Prostate gland (tissue), 2 donors: Measurements from ENCODE around the gene TNIP1. TPM values are rescaled to one million over a fixed set of nuclear protein-coding genes. Genes with fewer than 3 reads are reported as not detected.

Experiments used
- DNase-seq: peaks from one replicate; pipeline ENCODE4 v3.0.0-alpha.2; 2019; ENCODE audit warnings: low spot score
- H3K27ac ChIP-seq, 2 donors: fragments of 200-600 bp; sonication (generic); 2 replicates each; pipeline ENCODE4 v1.5.1; 2017 to 2019
- H3K27me3 ChIP-seq: fragments of 200-600 bp; sonication (generic); replicated peaks from 2 replicates; pipeline ENCODE4 v1.5.1; 2019; ENCODE audit not compliant: insufficient read depth
- H3K36me3 ChIP-seq, 2 donors: fragments of 200-600 bp; sonication (generic); 1 replicate in 1 of 2; 2 replicates in 1 of 2; pipeline versions ENCODE4 v1.5.1 to v1.8.1; 2017 to 2019
- H3K4me1 ChIP-seq: fragments of 200-600 bp; sonication (generic); replicated peaks from 2 replicates; pipeline ENCODE4 v1.5.1; 2019
- H3K4me3 ChIP-seq, 2 donors: fragments of 200-600 bp; sonication (generic); 2 replicates each; pipeline ENCODE4 v1.5.1; 2017 to 2019
- H3K9me3 ChIP-seq: fragments of 200-600 bp; sonication (generic); 2 replicates; pipeline ENCODE4 v1.5.1; 2017
- POLR2A ChIP-seq: fragments of 450-650 bp; IDR thresholded peaks from one replicate; pipeline ENCODE4 v1.6.1; 2016; ENCODE audit warnings: antibody characterized with exemption, mild to moderate bottlenecking
- POLR2AphosphoS5 ChIP-seq: sonication (generic); formaldehyde crosslinking; IDR thresholded peaks from one replicate; pipeline ENCODE4 v1.6.1; 2017; ENCODE audit warnings: antibody characterized with exemption
- WGBS: methylation state at CpG from one replicate; pipeline ENCODE4 v1.1.5; 2018; 5-methylcytosine and 5-hydroxymethylcytosine counted together
- intact Hi-C: fragments of 100-400 bp; cut with DNase I; formaldehyde crosslinking; loops from one replicate; pipeline ENCODE4 v1.14.2; 2022
- total RNA-seq, 2 donors: library from RNA; depleted of rRNA; stranded (reverse); fragments of >200 nt; gene quantifications; one replicate each; pipeline ENCODE4 v1.1.0, GENCODE V29; 2016
- TF ChIP-seq, protein P1 (sequence below), 4 experiments: fragments of 200-600 bp in 2 of 4; fragments of 450-650 bp in 2 of 4; sonication (generic) in 2 of 4; IDR thresholded peaks; 1 replicate in 3 of 4; 2 replicates in 1 of 4; pipeline ENCODE4 v1.5.1; 2016 to 2019; ENCODE audit warnings: antibody characterized with exemption in 4 of 4, mild to moderate bottlenecking in 2 of 4, moderate library complexity in 2 of 4

TNIP1 gene
- total RNA-seq, 2 donors from 2014 or later, result 61.9 to 81.6 TPM

- intact Hi-C loops, result loop anchor here (2.0 kb wide), 1 partner anchor 19 kb away; no protein-coding TSS in a partner anchor
These were observed 822 bp upstream of the TNIP1 start for GRCh38 chr5:151081431-151082281.

DNA sequence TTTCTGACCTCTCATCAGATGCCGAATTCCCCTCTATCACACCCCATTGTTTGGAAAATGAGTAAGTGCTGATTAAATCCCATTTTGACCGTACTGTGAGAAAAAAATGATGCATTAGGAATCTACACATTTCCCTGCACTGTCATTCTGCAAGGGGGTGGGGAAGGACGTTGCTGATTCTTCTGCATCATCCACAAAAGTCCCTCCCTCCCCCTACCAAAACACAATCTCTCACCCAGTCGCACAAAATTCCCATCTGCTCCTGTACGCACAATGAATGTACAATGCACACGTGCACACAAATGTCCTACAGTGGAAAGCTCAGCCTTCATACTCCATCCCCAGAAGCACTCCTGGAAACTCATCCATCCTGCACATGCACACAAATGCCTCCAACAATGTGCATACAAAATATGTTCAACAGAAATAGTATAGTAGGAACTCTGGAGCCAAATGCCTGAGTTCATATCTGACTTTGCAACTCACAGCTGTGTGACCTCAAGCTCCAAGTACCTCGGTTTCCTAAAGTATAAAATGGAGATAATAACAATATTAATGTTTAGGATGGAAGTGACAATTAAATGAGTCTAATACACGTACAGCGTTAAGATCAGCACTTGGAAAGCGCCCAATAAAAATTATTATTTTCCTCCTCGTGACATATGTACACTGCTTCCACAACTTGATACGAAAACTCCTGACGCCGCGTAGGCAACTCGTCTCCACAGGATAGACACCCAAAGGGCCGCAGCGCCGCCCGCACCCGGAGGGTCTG lies 809 bp downstream of the TNIP1 start:
- intact Hi-C loops, result loop anchor here (2.0 kb wide), 1 partner anchor 17 kb away; no protein-coding TSS in a partner anchor
- peak; percentile 53 for DNase-seq

More at GRCh38 chr5:151081431-151082281, 822 bp upstream of the TNIP1 start:
- H3K4me1 ChIP-seq, result no peaks in the 10 kb centered on the region
- H3K27ac ChIP-seq, result peak overlapping the region; percentile 90 to 95
- H3K36me3 ChIP-seq, result no peaks in the 10 kb centered on the region
- H3K27me3 ChIP-seq, result no peaks in the 10 kb centered on the region
- 11% methylated on average over 15 of the region's 15 CpGs for WGBS
- no peaks in the 10 kb centered on the region for H3K9me3 ChIP-seq
- TF ChIP-seq POLR2A (no peak), POLR2AphosphoS5 (no peak)
- TF ChIP-seq, protein P1, sequence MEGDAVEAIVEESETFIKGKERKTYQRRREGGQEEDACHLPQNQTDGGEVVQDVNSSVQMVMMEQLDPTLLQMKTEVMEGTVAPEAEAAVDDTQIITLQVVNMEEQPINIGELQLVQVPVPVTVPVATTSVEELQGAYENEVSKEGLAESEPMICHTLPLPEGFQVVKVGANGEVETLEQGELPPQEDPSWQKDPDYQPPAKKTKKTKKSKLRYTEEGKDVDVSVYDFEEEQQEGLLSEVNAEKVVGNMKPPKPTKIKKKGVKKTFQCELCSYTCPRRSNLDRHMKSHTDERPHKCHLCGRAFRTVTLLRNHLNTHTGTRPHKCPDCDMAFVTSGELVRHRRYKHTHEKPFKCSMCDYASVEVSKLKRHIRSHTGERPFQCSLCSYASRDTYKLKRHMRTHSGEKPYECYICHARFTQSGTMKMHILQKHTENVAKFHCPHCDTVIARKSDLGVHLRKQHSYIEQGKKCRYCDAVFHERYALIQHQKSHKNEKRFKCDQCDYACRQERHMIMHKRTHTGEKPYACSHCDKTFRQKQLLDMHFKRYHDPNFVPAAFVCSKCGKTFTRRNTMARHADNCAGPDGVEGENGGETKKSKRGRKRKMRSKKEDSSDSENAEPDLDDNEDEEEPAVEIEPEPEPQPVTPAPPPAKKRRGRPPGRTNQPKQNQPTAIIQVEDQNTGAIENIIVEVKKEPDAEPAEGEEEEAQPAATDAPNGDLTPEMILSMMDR (IDR thresholded peaks at IDR 0.05), result no peak
- peak overlapping the region; percentile 59 to 77 for H3K4me3 ChIP-seq
- no peak for DNase-seq

GRCh38 chr5:151078490-151079262 lies 2.2 kb downstream of the TNIP1 start:
- intact Hi-C loops, result no loop called here
- DNase-seq, result no peak
- TF ChIP-seq POLR2A (no peak), POLR2AphosphoS5 (no peak)
- TF ChIP-seq, protein P1 (IDR thresholded peaks at IDR 0.05), result no peak
- no peaks in the 10 kb centered on the region for H3K4me1 ChIP-seq
- WGBS, result 79% methylated on average over 16 of the region's 16 CpGs
- no peaks in the 10 kb centered on the region for H3K9me3 ChIP-seq
- H3K36me3 ChIP-seq, result no peaks in the 10 kb centered on the region
- no peak overlapping the region for H3K4me3 ChIP-seq
- no peak overlapping the region for H3K27ac ChIP-seq
- no peaks in the 10 kb centered on the region for H3K27me3 ChIP-seq

More for the DNA sequence above, 809 bp downstream of the TNIP1 start:
- TF ChIP-seq POLR2AphosphoS5 (no peak), POLR2A (no peak)
- TF ChIP-seq, protein P1 (IDR thresholded peaks at IDR 0.05), result no peak
- Histone ChIP-seq H3K27me3 (no peaks in the 10 kb centered on the region), H3K27ac (peak overlapping the region; percentile 90 to 95), H3K4me1 (no peaks in the 10 kb centered on the region), H3K36me3 (no peaks in the 10 kb centered on the region), H3K4me3 (peak overlapping the region; percentile 59 to 77), H3K9me3 (no peaks in the 10 kb centered on the region)
- 7% methylated on average over 21 of the region's 21 CpGs for WGBS

GRCh38 chr5:151077967-151078366 lies 2.9 kb downstream of the TNIP1 start:
- Histone ChIP-seq H3K4me1 (no peaks in the 10 kb centered on the region), H3K27me3 (no peaks in the 10 kb centered on the region), H3K4me3 (no peak overlapping the region), H3K27ac (no peak overlapping the region), H3K36me3 (no peaks in the 10 kb centered on the region), H3K9me3 (no peaks in the 10 kb centered on the region)
- DNase-seq, result no peak
- intact Hi-C loops, result no loop called here
- WGBS, result 93% methylated on average over 3 of the region's 3 CpGs
- TF ChIP-seq POLR2A (no peak), POLR2AphosphoS5 (no peak)
- TF ChIP-seq, protein P1 (IDR thresholded peaks at IDR 0.05), result no peak
